HG03196 (cell line): ENCODE results near the gene ANK3.
A peak's percentile ranks its signal among the peaks of the same experiment; 100 is the strongest.
"Not testable (repeated sequence)": the region's sequence is repeated elsewhere in the genome, so short reads cannot be mapped to it uniquely, and the experiment has no call there.

Experiments used
- ATAC-seq: cut with Tn5 transposase; IDR thresholded peaks from one replicate; pipeline ENCODE4 v1.9.1; 2021; ENCODE audit not compliant: unreplicated experiment

Gene ANK3

DNA sequence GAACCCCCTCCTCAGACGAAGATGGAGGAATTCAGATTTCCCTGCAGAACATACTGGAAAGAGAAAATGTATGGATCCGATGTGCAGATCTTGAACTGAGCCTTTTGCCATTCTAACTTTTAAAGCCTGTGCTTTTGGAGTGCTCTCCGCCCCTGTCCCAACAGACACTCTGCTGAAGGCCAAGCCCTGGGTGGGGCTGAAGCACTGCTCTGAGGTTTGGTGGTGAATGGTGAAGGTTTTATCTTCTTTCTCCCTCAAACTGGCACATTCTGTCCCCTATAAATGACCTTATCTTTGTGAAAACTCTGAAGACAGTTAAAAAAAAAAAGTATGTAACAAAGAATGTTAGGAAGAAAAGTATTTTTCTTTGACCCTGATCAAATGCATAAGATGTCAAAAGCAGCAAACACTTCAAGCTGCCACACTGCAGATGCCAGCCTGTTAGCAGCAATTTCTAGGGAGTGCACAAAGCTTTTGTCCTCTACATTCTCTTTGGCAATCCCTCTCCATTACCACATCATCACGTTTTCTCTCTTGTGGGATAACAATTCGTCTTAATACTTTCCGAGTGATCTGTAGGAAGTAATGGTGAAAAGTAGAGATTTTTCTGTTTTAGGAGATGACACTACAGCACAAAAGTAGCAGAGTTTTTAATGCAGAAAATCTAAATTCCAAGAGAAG is 346.0 kb downstream of the ANK3 start:
- no peak for ATAC-seq

- ATAC-seq = no peak
These were observed 346.8 kb downstream of the ANK3 start for GRCh38 chr10:60042914-60043313.

DNA sequence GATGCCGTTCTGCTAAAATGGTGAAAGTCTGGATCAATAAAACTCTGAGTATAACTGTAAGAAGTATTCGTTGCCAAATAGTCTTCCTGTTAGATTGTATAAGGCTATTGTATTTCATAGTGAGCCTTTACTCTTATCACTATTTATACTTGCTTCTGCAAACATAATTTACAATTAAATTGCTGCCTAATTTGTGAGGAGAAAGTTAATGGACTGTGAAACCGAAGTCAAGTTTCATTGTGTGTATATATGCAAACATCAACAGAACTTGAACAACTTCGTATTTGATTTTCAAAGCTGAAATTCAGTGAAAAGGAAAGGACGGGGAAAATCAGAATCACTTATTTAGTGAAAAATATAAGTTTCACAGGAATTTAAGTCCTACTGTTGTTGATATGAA is 347.4 kb downstream of the ANK3 start:
- no peak for ATAC-seq

DNA sequence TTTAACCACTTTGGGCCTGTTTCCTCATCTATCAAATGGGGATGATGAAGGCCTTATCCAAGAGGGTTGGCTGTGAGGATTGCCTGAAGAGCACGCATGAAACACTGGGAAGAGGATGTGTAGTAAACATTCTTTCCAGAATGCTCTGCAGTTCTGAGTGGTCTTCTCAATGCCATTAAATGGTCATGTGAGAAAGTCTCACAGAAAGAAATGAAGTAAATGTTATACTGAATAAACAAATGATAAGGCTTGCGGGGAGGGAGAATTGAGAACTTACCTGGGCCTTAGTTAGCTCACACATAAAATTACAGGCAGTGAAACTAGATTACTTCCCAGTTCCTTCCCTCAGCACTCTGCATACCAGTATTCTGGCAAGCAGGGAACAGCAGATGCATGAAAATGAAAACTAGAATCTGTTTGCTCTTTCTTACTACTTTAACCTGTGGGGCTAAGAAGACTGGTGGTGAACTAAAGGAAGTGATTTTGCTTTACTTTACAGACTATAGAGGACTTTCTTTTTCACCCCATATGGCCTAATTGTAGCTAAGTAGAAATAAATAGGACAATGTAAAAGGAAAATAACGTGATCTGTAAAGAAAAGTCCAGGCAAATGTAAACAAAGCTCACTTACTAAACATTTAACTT is 348.1 kb downstream of the ANK3 start:
- ATAC-seq = no peak

GRCh38 chr10:60040014-60040662 is 349.5 kb downstream of the ANK3 start:
- ATAC-seq = no peak

DNA sequence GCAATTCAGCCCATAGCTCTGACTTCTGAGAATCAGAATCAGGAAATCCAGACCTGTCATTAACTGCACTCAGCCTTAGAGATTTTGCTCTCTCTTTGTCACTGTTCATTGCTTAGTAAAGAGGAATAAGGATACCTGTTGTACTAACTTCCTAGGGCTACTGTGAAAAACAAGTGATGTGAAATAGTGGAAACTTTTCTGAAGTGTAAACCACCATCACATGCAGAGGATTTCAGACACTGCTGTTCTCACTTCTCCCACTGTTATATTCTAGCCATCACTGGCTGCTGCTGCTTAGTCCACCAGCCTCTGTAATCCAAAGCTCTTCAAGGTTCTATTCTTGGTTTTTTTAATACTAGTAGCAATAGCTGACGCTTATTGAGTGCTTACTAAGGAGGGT is 353.7 kb downstream of the ANK3 start:
- no peak for ATAC-seq

GRCh38 chr10:60035375-60035774 is 354.3 kb downstream of the ANK3 start:
- not testable (repeated sequence) for ATAC-seq

- ATAC-seq = no peak
These were observed 357.0 kb downstream of the ANK3 start for GRCh38 chr10:60032723-60033122.

GRCh38 chr10:60031664-60032063 is 358.0 kb downstream of the ANK3 start:
- ATAC-seq = peak; percentile 71

GRCh38 chr10:60031183-60031582 is 358.5 kb downstream of the ANK3 start:
- ATAC-seq = no peak

GRCh38 chr10:60029475-60029874 is 360.2 kb downstream of the ANK3 start:
- ATAC-seq = no peak

GRCh38 chr10:60028081-60028480 is 361.6 kb downstream of the ANK3 start:
- ATAC-seq = no peak

DNA sequence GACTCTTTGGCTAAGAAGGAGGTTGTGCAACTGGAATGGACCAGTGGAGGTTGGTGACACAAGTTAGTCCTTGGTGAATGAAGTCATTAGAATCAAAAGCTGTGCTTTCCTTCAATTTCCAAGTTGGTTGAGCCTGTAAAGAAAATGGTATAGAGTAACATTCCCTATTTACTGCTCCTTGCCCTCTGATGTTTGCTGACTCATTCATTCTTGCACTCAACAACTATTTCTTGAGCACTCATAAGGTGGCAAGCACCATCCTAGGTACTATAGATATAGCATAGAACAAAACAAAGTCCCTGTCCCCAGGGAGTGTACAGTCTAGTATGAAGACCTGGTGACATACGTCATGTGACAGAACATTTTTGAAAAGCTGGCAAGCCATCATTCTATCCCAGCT is 364.4 kb downstream of the ANK3 start:
- no peak for ATAC-seq

DNA sequence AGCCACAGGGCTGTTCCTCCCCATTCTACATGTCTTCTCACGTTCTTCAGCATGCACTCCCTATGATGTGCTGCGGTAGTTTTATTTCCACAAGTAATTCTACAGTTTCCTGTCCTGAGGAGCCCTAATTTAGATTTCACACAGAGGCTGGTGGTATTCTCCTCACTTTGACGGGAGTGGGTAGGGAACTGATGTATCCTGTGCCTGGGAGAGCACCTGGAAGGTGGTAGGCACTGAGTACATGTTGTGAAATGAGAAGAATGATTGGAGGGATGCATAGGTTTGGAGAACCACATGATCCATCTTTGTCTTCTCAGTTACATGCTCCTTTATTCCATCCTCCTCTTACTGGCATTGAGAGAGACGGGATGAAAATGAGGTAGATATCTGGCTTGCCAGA is 365.2 kb downstream of the ANK3 start:
- ATAC-seq = no peak

DNA sequence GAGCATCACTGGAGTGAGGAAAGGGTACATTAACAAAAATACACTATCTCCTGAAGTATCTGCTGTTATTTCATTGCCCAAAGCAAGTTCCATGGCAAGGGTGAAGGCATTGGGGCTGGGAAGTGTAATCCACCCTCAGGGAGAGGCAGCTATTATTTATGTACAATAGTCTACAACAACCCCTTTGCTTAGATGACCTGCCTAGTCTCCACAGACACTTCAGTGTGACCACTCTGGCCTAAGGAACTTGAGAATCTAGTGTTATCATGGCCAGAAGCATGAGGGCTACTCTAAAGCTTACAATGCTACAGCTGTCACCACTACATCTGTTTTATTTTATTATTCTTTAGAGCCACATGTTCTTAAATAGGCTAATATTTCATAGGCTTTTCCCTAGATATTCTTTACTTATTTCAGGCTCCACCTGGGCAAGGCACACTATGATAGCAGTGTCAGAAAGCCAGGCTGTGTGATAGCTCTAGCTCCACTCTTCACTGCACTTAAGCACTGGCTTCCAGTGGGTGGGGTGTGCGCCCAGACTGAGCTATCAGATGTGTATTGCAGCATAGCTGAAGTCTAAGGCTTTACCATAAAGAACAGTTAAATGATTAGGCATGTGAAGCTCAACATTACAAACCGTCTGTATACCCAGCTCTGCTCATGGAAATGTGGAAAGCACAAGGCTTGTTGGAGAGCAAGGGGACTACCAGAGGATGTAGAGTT is 366.4 kb downstream of the ANK3 start:
- no peak for ATAC-seq

GRCh38 chr10:60021361-60021760 is 368.3 kb downstream of the ANK3 start:
- no peak for ATAC-seq

DNA sequence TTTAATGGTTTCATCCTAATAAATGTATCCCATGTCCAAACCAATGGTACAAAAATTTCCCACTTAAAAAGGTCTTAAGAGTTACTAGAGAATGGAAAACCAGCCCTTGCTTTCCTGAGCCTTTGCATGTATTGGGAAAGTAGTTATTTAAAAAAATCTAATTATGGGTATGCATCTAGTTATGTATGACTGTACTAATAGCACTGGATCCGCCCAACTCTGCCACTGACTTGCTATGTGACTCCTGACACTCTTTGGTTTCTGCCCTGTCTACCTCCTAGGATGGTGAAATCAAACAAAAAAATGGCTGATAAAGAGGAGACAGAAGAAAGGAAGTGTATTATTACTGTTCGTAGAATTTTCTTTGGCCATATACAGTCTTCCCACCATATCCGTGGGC is 372.9 kb downstream of the ANK3 start:
- ATAC-seq = no peak

DNA sequence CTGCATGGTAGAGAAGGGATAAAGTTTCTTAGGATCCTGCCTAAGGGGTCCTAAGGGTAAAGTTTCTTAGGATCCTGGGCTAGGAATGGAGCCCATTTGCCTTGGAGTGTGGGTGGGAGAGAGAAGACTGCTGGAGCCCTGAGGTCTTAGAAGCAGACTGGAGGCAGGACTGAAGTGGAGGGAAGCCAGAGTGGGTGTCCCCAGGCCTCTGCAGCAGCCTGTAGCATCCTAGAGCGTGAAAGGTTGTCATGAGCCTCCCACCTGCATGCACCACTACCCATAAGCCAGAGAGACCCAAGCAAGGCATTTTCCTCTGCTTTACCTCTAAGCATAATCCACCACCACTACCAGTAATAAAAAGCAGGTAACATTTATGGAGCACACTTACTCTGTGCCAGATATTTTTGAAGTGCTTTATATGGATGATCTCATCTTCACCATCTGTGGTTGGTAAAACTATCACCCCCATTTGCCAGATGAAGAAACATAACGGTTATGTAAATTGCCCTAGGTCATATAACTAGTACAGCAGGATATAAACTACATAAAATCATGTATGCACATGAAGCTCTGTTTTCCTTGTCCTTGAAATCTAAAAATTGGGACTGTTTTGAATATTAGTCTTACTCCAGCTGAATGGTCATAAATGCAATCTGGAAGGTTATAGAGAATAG is 379.8 kb downstream of the ANK3 start:
- no peak for ATAC-seq

DNA sequence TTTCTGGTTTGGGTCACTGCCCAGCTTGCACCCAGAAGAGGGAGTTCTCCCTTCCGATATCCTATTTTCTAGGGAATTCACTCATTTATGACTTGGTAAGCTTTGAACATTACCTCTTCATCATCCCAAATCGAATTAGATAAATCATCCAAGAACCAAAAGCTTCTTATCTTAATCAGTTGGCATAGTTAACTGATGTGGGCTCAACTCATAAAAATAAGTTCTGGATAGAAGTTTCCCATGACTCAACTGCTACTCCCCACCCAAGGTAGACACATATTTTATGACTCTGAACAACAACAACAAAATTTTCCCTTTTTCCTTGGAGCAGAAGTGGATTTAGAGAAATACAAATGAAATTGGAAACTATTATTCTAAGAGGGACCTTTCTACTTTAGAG is 380.4 kb downstream of the ANK3 start:
- ATAC-seq = no peak

GRCh38 chr10:60008816-60009215 is 380.9 kb downstream of the ANK3 start:
- ATAC-seq = no peak

GRCh38 chr10:60006062-60006461 is 383.6 kb downstream of the ANK3 start:
- ATAC-seq = no peak
